TTC549 (cell line): ENCODE results near the gene IFNA13.

Experiments
- FAIRE-seq: peaks from 2 replicates; lab custom pipeline; 2012; peaks lifted over from hg19 to GRCh38; lab: Jason Lieb, UNC

IFNA13 gene

DNA sequence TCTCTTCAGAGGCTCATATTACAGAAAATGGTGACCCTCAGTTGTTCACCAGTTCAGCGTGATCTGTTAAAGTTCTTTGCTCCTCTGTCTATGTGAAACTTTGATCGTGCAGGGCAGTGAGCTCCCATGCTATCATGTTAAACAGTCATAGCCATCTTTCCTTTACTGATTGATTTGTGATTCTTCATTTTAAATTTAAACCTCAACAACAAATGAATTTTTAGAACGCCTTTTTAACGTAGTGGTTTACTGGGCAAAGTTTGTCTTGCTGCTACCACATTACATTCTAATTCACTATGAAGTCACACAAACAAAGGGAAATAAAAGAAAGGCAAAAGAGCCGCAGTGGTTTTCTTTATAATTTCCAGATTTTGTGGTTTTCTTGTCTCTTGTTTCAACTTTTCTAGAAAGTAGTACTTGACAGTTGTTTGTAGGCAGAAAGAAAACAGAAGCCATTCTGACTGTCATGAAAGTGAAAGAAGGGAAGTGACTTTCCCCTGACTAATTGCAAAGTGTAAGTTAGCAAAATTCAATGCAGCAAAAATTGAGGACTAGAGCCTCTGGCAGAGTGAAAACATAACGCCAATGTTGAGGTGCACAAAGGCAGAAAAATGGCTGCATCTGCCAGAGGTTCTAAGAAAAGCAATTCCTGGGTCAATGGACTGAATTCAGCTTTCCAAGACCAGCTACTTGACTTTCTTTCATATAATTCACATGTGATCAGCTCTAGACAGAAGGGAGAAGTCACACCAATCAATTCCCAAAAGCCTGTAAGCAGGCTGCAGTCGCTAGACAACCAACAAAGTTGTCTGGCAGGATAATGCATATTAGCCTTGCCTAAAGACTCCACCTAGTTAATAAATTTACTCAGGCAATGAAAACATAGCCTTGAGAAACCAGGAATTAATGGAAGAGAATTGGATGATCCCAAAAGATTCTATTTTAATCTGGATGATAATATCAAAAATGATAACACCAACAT is 10.1 kb downstream of the IFNA13 start:
- FAIRE-seq: no peak

DNA sequence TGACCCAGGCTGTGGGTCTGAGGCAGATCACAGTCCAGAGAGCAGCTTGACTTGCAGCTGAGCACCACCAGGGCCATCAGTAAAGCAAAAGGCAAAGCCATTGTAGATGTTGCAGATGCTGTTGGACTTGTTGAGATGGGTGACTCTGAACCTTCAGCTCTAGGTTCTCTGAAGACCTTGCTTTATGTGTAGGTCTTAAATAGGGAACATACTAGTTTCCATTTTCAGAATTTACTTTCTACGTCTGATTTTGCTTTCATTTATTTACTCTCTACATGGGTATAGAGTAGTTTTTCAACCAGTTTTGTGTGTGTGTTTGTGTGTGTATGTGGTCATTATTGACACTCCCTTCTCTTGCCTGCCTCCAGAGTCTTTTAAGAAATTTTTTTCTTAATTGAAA is 17.1 kb downstream of the IFNA13 start, which contains the start of gene IFNA6:
TSS of gene IFNA6 (minus strand) at position 101 of the 400 bp plus-strand sequence. CDS start at position 101, 0 bp downstream.
- FAIRE-seq: no peak

DNA sequence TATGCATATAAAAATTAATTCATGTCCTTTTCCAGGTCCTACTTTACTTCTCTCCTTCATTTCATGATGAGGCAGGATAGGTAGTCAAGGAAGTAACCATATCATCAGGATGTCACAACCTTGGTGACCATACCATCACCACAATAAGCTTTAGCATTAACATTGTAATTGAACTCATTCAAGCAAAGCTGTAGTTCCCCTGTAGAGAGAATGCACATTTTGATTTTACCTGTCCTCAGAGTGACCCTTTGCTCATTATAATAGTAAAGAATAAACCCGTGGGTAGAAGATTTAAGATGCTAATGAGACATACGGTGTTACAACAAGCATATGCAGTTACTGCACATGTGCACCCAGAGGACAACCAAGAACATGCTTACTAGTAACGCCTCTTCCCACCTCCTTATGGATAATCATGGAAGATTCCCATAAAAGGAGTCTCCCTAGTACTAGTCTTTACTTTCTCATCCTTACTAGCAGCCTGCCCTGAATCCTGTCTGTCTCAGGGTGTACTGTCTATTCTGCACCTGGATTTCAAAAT is 19.4 kb downstream of the IFNA13 start:
- FAIRE-seq: no peak

DNA sequence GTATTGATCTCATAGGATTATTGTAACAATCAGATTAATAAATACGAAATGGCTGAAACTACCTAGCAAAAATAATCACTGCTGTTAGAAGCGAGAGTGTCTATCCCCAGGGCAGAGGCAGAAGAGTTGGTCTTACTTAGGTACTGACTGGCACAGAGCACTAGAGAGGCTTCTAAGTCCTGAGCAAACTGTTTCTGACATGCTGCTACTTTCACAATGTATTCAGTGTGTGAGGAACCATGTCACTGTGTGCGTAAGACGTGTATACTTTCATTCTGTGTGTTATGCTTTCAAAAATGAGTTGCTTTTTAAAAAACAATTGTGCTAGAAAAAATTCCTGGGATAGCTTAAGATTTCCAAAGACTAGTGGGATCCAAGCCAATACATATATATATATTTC is 27.1 kb downstream of the IFNA13 start:
- no peak for FAIRE-seq

DNA sequence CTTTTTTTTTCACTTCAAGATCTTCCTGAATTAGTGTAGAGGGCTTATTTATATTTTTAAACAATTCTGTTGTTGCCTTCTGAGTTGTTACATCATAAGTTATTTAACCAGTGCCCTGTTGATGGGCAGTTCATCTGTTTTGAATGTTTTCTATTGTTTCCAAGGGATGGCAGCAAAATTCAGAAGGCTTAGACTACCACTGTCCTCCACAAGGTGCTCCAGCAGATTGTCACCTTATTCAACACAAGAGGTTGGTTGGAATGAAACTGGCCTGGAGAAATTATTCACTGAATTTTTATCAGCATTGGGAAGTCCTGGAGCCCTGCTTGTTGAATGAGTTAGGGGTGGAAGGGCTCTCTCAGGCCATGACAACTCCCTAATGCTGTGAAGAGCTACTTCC is 31.4 kb downstream of the IFNA13 start:
- FAIRE-seq: no peak

DNA sequence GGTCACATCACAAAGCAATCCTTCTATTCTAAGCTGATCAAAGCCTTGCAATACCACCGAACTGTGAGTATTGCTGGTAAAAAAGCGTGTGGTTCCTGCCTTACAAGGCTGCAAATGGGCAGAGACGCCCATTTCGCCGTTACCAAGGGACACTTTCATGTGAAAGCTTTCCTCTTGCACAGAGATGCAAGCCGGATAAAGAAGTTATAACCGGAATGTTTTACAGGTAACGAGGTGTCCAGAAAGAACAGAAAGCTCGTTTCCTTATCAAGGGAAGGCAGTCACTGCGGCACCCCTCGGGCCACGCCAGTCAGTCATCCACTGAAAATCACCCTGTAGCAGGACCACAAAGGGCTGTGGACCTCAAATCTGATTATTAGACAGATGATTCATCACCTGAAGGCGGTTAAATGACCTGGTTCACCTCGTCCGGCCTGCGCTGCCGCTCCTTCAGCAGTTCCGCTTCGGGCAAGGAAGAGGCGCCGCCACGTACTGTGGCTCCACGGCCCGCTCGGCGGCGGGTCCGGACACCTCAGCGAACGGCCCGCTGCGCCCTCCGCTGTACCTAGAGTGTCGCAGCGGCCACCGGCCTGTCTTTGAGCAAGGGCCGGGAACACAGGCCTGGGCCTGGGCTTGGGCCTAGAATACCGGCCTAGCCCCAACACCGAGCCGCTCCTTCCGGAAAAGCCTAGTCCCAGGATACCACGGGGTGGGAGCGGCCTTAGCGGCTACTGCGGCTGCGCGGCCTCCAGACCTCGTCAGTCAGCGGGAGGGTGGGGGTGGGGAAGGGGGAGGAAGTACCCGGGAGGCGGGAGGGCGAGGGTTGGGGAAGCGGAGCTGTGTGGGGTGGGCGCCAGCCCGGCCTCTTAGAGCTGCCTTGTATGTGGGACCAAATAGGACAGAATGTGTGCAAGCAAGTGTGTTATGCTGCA is 32.9 kb downstream of the IFNA13 start, which contains the start of gene KLHL9:
TSS of gene KLHL9 (minus strand) at position 704 of the 932 bp plus-strand sequence. CDS start at position 159, 545 bp downstream.
- FAIRE-seq: no peak

DNA sequence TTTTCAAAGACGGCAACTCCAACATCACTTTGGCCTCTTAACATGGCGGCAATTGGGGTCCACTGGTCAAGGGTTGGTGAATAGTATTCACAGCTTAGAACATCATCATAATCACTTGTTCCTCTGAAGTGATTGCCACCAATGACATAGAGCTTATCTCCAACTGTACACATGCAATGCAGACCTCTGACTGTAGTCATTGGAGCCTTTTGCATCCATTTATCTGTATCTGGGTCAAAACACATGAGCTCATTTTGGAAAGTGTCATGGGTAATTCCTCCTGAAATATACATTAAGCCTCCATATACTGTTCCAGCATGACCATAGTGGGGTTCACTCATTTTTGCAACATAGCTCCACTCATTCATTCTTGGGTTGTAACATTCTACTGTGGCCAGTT is 34.6 kb downstream of the IFNA13 start:
- FAIRE-seq: no peak

DNA sequence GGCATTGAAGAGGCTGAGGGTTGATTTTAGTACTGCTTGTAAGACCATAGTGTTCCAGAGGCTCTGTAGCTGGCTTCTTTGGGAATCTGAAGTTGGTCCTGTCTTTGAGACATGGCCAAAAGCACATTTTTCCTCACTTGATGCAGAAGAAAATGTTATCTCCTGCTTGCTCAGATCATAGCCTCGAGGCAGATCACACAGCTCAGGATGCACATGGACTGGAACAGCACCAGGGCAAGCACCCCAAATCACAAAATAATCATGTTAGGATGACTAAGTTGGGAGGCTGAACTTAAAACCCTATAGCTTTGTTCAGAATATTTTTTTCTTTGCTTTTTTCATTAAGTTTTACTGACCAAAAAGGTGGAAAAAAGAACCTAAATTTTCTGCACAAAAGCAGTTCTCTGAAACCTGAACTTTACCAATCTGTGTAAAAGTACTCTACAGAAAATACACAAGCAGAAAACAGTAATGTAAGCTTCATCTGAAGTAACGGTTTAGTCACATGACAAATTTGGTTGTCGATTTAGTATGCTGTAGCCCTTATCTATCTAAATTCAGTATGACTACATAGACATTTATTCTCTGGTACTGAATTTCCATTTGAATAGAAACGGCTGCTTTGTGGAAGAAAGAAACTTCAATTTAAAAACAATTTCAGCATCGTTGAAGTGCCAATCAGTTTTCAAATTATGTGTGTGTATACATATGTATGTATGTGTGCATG is 36.0 kb downstream of the IFNA13 start:
- no peak for FAIRE-seq

DNA sequence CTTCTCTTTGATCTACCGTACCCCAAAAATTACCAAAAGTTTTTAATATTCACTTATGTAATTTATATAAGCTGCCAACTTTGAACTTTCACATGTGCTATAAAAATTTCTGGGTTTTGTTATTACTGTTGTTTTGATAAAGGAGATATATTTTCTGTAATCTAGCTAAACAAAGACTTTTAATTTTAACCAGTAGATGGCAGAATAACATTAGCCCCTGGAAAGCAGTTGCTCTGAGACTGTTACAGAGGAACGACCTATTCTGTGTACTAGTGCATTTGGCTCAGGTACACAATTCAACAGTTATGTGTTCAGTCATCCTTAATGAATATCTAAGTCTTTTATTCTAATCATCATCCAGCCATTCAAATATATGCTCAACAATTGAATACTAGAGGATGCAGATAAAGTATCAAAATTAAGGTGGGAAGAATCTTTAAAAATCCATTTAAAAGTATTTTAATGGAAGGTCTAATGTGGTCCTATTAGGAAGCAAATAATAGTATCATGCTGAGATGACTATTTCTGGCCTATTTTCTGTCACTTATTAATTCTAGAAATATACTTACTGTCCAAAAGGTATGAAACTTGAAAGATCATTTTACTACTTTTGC is 41.2 kb downstream of the IFNA13 start:
- FAIRE-seq: peak; percentile 84

DNA sequence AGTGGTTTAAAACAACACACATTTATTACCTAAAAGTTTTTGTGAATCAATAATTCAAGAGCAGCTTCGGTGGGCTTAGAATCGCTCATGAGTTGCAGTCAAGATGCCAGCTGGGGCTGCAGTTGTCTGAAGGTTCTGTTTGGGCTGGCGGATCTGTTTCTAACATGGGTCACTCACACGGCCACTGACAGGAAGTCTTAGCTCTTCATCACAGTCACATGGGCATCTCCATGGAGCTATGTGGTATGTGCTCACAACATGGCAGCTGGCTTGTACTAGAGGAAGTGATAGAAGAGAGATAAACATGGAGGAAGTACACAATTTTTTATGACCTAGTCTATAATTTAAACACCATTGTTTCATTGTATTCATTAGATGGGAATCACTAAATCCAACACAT is 43.8 kb downstream of the IFNA13 start:
- FAIRE-seq: no peak

DNA sequence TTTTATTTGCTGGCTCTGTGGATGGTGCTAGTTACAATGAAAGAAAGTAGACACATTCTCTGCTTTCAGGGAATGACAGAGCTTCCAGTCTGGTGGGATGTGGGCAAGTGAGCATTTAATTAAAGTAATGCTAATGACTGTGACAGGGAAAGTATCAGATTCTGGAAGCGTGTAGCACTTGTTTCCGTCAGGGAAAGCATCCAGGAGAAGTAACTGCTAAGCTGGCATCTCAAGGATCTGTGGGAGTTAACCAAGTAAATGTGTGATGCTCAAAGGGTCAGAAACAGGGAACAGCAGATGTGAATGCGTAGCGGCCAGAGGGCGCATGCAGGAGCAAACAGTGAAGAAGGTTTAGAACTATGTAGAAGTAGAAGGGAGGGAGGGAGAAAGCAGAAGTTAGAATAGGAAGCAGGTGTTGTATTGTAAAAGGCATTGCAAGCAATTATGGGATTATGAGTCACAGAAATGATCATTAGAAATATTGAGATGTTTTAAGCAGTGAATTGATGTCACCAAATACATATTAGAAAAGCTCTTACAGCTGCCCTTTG is 44.9 kb downstream of the IFNA13 start:
- no peak for FAIRE-seq

DNA sequence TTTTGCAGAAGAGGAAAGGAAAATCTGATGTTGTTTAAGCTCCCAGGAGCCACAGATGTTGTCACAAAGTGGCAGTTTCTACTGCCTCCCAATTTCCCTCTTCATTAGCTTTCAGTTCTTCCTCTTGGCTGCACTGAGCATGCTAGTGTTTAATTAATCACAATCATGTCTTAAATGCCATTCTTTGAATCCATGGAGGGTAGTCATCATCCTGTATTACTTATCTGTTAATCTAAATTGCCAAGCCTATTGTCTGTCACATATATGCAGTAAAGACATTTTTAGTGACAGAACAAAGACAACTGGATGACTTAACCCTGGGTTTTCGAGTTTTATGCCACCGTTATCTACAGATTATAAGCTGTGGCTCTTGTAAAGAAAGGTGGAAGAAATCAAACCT is 47.4 kb downstream of the IFNA13 start:
- FAIRE-seq: no peak

DNA sequence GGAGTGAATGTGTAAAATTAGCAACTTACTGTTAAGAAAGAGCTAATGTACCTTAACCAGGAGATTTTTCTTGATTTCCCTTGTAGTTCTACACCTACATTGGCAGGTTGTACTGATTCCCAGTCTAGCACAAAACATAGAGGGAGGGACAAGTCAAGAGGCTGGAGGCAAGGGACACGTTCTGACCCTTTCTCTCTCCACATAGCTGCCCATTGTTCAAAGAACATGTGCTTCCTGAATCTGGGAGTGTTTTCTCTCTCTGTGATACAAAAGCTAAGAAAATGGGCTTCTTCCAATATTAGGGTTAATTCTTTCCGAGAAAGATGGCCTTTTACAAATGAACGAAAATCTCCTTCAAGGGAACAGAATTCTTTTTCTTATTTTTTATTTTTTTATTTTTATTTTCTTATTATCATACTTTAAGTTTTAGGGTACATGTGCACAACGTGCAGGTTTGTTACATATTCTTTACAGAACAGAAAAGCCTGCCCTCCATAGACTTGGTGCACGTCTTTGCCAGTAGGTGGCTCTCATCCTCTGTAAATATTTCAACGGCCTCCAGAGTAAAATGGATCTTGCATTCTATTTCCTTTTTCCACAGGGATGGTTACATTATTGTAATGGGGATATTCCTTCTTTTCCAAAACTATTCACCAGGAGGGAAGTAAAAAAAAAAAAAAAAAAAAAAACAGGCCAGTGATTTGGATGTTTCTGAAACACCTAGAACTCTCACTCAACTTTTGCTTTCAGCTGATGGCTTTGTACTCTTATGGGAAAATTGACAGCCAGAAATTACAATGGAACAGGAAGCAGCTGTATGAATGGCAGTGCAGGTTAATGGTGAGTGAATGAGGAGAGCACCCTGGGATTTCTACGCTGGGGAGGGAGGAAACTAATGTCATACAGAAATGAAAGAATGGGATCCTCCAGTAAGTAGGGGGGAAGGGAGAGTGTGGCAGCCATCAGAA is 49.6 kb downstream of the IFNA13 start:
- peak; percentile 90 for FAIRE-seq
